CD4-positive, alpha-beta memory T cell (primary cell): ENCODE results near the gene COA8. TPM values are rescaled to one million over a fixed set of nuclear protein-coding genes. Genes with fewer than 3 reads are reported as not detected.

Source experiments
- CTCF ChIA-PET: fragments of 350-600 bp; sonication (Branson Sonifier 250); formaldehyde crosslinking; loops from one replicate; lab custom pipeline; 2021; ENCODE audit warnings: inconsistent platforms; ENCODE audit not compliant: partially characterized antibody; lab: Charles Lee
- POLR2A ChIA-PET: fragments of 350-600 bp; sonication (Branson Sonifier 250); formaldehyde crosslinking; loops from one replicate; lab custom pipeline; 2021; ENCODE audit not compliant: partially characterized antibody; lab: Charles Lee
- DNase-seq, 5 donors: peaks; one replicate each; pipeline versions ENCODE4 v3.0.0 to v3.0.0-alpha.2; 2020 to 2022; ENCODE audit warnings: mixed read lengths in 1 of 5
- H3K27ac ChIP-seq: one replicate; pipeline ENCODE4 v1.7.0; 2013; ENCODE audit warnings: low read depth, low read length
- H3K27me3 ChIP-seq: 2 replicates; pipeline ENCODE4 v1.7.0; 2013; ENCODE audit warnings: mild to moderate bottlenecking, low read length, moderate library complexity; ENCODE audit not compliant: insufficient read depth
- H3K36me3 ChIP-seq: 2 replicates; pipeline ENCODE4 v1.7.0; 2013; ENCODE audit warnings: mild to moderate bottlenecking, low read length, moderate library complexity; ENCODE audit not compliant: insufficient read depth
- H3K4me1 ChIP-seq: 2 replicates; pipeline ENCODE4 v1.7.0; 2013; ENCODE audit warnings: mild to moderate bottlenecking, low read length, moderate library complexity; ENCODE audit not compliant: insufficient read depth
- H3K4me3 ChIP-seq, 2 donors: one replicate each; pipeline ENCODE4 v1.7.0; 2013; ENCODE audit warnings: low read length in 2 of 2, mild to moderate bottlenecking in 1 of 2
- H3K9me3 ChIP-seq, 2 donors: one replicate each; pipeline ENCODE4 v1.7.0; 2013; ENCODE audit warnings: low read length in 2 of 2, control low read depth in 1 of 2; ENCODE audit not compliant: control insufficient read depth in 1 of 2
- H3K27ac Mint-ChIP-seq, 7 donors: one replicate each; pipeline ENCODE4 v1.8.0; 2020 to 2021; ENCODE audit warnings: mixed read lengths in 7 of 7, mild to moderate bottlenecking in 6 of 7, inconsistent platforms in 3 of 7, moderate library complexity in 3 of 7
- H3K27me3 Mint-ChIP-seq, 2 donors: one replicate each; pipeline ENCODE4 v1.8.0; 2020 to 2021; ENCODE audit warnings: mixed read lengths in 2 of 2
- H3K36me3 Mint-ChIP-seq, 2 donors: one replicate each; pipeline ENCODE4 v1.8.0; 2020 to 2021; ENCODE audit warnings: mixed read lengths in 2 of 2, inconsistent platforms in 1 of 2, mild to moderate bottlenecking in 1 of 2
- H3K4me1 Mint-ChIP-seq, 4 donors: one replicate each; pipeline ENCODE4 v1.8.0; 2020 to 2021; ENCODE audit warnings: mixed read lengths in 4 of 4, mild to moderate bottlenecking in 1 of 4
- H3K4me3 Mint-ChIP-seq, 8 donors: one replicate each; pipeline ENCODE4 v1.8.0; 2020 to 2021; ENCODE audit warnings: mixed read lengths in 8 of 8, mild to moderate bottlenecking in 7 of 8, moderate library complexity in 6 of 8, inconsistent platforms in 3 of 8
- H3K9me3 Mint-ChIP-seq, 8 donors: one replicate each; pipeline ENCODE4 v1.8.0; 2020 to 2021; ENCODE audit warnings: mixed read lengths in 8 of 8, mild to moderate bottlenecking in 5 of 8, inconsistent platforms in 3 of 8, moderate library complexity in 1 of 8
- intact Hi-C: fragments of 100-400 bp; cut with micrococcal nuclease; formaldehyde crosslinking; loops from one replicate; pipeline ENCODE4 v1.15.1; 2023
- polyA plus RNA-seq, 2 donors: library from polyadenylated mRNA; unstranded; fragments of 300-500 nt; fragmentation: Illumina TruSeq; gene quantifications; one replicate each; pipeline ENCODE4 v1.2.3, GENCODE V29; 2021
- total RNA-seq, 2 experiments: library from RNA; stranded (reverse); gene quantifications; one replicate each; pipeline ENCODE4 v1.2.3, GENCODE V29; 2021

Gene COA8
- total and polyA plus RNA-seq, 4 experiments from 2014 or later = 26.1 to 63.9 (median 41.1) TPM

GRCh38 chr14:103561381-103562178 lies 1.2 kb upstream of the COA8 start:
- Histone ChIP-seq H3K36me3 (no peaks in the 10 kb centered on the region), H3K4me1 (peaks cover 63% of the 10 kb centered on the region), H3K27me3 (no peaks in the 10 kb centered on the region), H3K4me3 (peak overlapping the region; percentile 72 to 84), H3K9me3 (no peaks in the 10 kb centered on the region), H3K27ac (peak overlapping the region; percentile 81)
- peak overlapping the region; percentile 91 to 95 (median 94) for H3K4me3 Mint-ChIP-seq
- no peaks in the 10 kb centered on the region for H3K9me3 Mint-ChIP-seq
- peak in 4 of 5 donors; percentile 33 to 64 (median 40) for DNase-seq
- H3K36me3 Mint-ChIP-seq = peaks cover 12 to 51% of the 10 kb centered on the region in 2 donors
- peaks cover 35 to 80% (median 63%) of the 10 kb centered on the region in 4 donors for H3K4me1 Mint-ChIP-seq
- H3K27ac Mint-ChIP-seq = peak overlapping the region; percentile 93 to 98 (median 96)
- ChIA-PET CTCF (interaction anchor here (0.7 to 1.7 kb wide), 2 partner anchors 40 to 1852 kb away, joined by 3 to 5 read pairs; no protein-coding TSS in a partner anchor), POLR2A (interaction anchor here (0.7 to 5.5 kb wide), 13 partner anchors 9 to 970 kb away, joined by 3 to 31 read pairs (median 4); partner anchors contain the start of genes CKB, KLC1, TRMT61A and XRCC3)
- intact Hi-C loops = loop anchor here (1.0 to 5.0 kb wide), 5 partner anchors 33 to 361 kb away; partner anchors contain the start of genes EIF5, KLC1, TRMT61A and XRCC3
- no peaks in the 10 kb centered on the region for H3K27me3 Mint-ChIP-seq

GRCh38 chr14:103562179-103562428 lies 656 bp upstream of the COA8 start:
- peak overlapping the region; percentile 93 to 98 (median 96) for H3K27ac Mint-ChIP-seq
- peaks cover 61% of the 10 kb centered on the region for H3K4me1 ChIP-seq
- H3K27ac ChIP-seq = peak overlapping the region; percentile 81
- H3K27me3 ChIP-seq = no peaks in the 10 kb centered on the region
- ChIA-PET POLR2A (interaction anchor here (0.6 to 5.5 kb wide), 11 partner anchors 10 to 177 kb away, joined by 3 to 31 read pairs (median 4); partner anchors contain the start of genes CKB, KLC1, MARK3 and TRMT61A), CTCF (interaction anchor here (0.7 to 1.7 kb wide), 2 partner anchors 41 to 1851 kb away, joined by 3 to 5 read pairs; no protein-coding TSS in a partner anchor)
- H3K4me3 Mint-ChIP-seq = peak overlapping the region; percentile 91 to 95 (median 94)
- intact Hi-C loops = loop anchor here (1.0 to 5.0 kb wide), 5 partner anchors 33 to 360 kb away; partner anchors contain the start of genes EIF5, KLC1, TRMT61A and XRCC3
- H3K36me3 Mint-ChIP-seq = peaks cover 12 to 48% of the 10 kb centered on the region in 2 donors
- H3K4me3 ChIP-seq = peak overlapping the region; percentile 72 to 84
- no peaks in the 10 kb centered on the region for H3K9me3 ChIP-seq
- no peak for DNase-seq
- H3K36me3 ChIP-seq = no peaks in the 10 kb centered on the region
- H3K9me3 Mint-ChIP-seq = no peaks in the 10 kb centered on the region
- peaks cover 33 to 79% (median 60%) of the 10 kb centered on the region in 4 donors for H3K4me1 Mint-ChIP-seq
- no peaks in the 10 kb centered on the region for H3K27me3 Mint-ChIP-seq

GRCh38 chr14:103563226-103563620 lies 463 bp downstream of the COA8 start:
- Mint-ChIP-seq H3K27ac (peak overlapping the region; percentile 59 to 98 (median 90)), H3K9me3 (no peaks in the 10 kb centered on the region), H3K27me3 (no peaks in the 10 kb centered on the region), H3K4me3 (peak overlapping the region; percentile 87 to 98 (median 92)), H3K4me1 (peaks cover 30 to 74% (median 55%) of the 10 kb centered on the region in 4 donors), H3K36me3 (peaks cover 12 to 41% of the 10 kb centered on the region in 2 donors)
- Histone ChIP-seq H3K4me3 (peak overlapping the region; percentile 84), H3K4me1 (peaks cover 50% of the 10 kb centered on the region), H3K27ac (peak overlapping the region; percentile 81), H3K27me3 (no peaks in the 10 kb centered on the region), H3K36me3 (no peaks in the 10 kb centered on the region), H3K9me3 (no peaks in the 10 kb centered on the region)
- ChIA-PET POLR2A (interaction anchor here (1.7 to 5.5 kb wide), 2 partner anchors 34 to 39 kb away, joined by 4 to 31 read pairs; partner anchors contain the start of gene TRMT61A), CTCF (interaction anchor here (1.0 to 1.6 kb wide), 3 partner anchors 16 to 45 kb away, joined by 3 to 4 read pairs (median 4); no protein-coding TSS in a partner anchor)
- intact Hi-C loops = loop anchor here (2.0 to 5.0 kb wide), 3 partner anchors 34 to 359 kb away; partner anchors contain the start of genes KLC1 and TRMT61A
- no peak for DNase-seq

GRCh38 chr14:103563844-103564505 lies 1.2 kb downstream of the COA8 start:
- Histone ChIP-seq H3K9me3 (no peaks in the 10 kb centered on the region), H3K27me3 (no peaks in the 10 kb centered on the region), H3K36me3 (no peaks in the 10 kb centered on the region), H3K27ac (no peak overlapping the region), H3K4me3 (no peak overlapping the region), H3K4me1 (peaks cover 43% of the 10 kb centered on the region)
- POLR2A ChIA-PET = interaction anchor here (5.5 kb wide), 1 partner anchor 34 kb away, joined by 31 read pairs; the partner anchor contains the start of gene TRMT61A
- Mint-ChIP-seq H3K36me3 (peaks cover 12 to 35% of the 10 kb centered on the region in 2 donors), H3K4me1 (peaks cover 27 to 66% (median 48%) of the 10 kb centered on the region in 4 donors), H3K27me3 (no peaks in the 10 kb centered on the region), H3K9me3 (no peaks in the 10 kb centered on the region), H3K4me3 (peak overlapping the region; percentile 83 to 98 (median 92)), H3K27ac (peak overlapping the region in 6 of 7 donors; percentile 29 to 98 (median 70))
- DNase-seq = no peak
- CTCF ChIA-PET = interaction anchor here (0.7 to 1.6 kb wide), 5 partner anchors 16 to 251 kb away, joined by 3 to 4 read pairs (median 4); no protein-coding TSS in a partner anchor
- intact Hi-C loops = loop anchor here (2.0 to 5.0 kb wide), 3 partner anchors 35 to 358 kb away; partner anchors contain the start of genes KLC1 and TRMT61A

GRCh38 chr14:103568952-103569351 lies 6.2 kb downstream of the COA8 start:
- Mint-ChIP-seq H3K27ac (no peak overlapping the region), H3K36me3 (peaks cover 0 to 13% of the 10 kb centered on the region in 2 donors), H3K4me3 (no peak overlapping the region), H3K9me3 (no peaks in the 10 kb centered on the region), H3K4me1 (peaks cover 2 to 27% (median 15%) of the 10 kb centered on the region in 4 donors), H3K27me3 (no peaks in the 10 kb centered on the region)
- H3K27me3 ChIP-seq = no peaks in the 10 kb centered on the region
- H3K4me3 ChIP-seq = no peak overlapping the region
- H3K27ac ChIP-seq = no peak overlapping the region
- H3K36me3 ChIP-seq = no peaks in the 10 kb centered on the region
- DNase-seq = no peak
- H3K9me3 ChIP-seq = no peaks in the 10 kb centered on the region
- ChIA-PET POLR2A (no interaction called here), CTCF (no interaction called here)
- H3K4me1 ChIP-seq = peaks cover 6% of the 10 kb centered on the region
- intact Hi-C loops = no loop called here

- Mint-ChIP-seq H3K4me3 (no peak overlapping the region), H3K4me1 (peaks cover 1 to 24% (median 11%) of the 10 kb centered on the region in 4 donors), H3K27ac (no peak overlapping the region), H3K36me3 (peaks cover 4 to 13% of the 10 kb centered on the region in 2 donors), H3K27me3 (no peaks in the 10 kb centered on the region), H3K9me3 (no peaks in the 10 kb centered on the region)
- no peak overlapping the region for H3K4me3 ChIP-seq
- peaks cover 1% of the 10 kb centered on the region for H3K4me1 ChIP-seq
- intact Hi-C loops = no loop called here
- H3K36me3 ChIP-seq = peaks cover 3% of the 10 kb centered on the region
- H3K27ac ChIP-seq = no peak overlapping the region
- DNase-seq = no peak
- H3K9me3 ChIP-seq = no peaks in the 10 kb centered on the region
- ChIA-PET CTCF (no interaction called here), POLR2A (no interaction called here)
- no peaks in the 10 kb centered on the region for H3K27me3 ChIP-seq
These were observed 6.6 kb downstream of the COA8 start for GRCh38 chr14:103569408-103569807.
